GM19023 (cell line): ENCODE data around the gene NR0B1.

Source experiments
- ATAC-seq: cut with Tn5 transposase; IDR thresholded peaks from one replicate; pipeline ENCODE4 v1.9.1; 2021; ENCODE audit warnings: mild to moderate bottlenecking, moderate library complexity; ENCODE audit not compliant: unreplicated experiment

NR0B1 gene

GRCh38 chrX:30275498-30275897 lies 33.7 kb downstream of the NR0B1 start:
- ATAC-seq: no peak

DNA sequence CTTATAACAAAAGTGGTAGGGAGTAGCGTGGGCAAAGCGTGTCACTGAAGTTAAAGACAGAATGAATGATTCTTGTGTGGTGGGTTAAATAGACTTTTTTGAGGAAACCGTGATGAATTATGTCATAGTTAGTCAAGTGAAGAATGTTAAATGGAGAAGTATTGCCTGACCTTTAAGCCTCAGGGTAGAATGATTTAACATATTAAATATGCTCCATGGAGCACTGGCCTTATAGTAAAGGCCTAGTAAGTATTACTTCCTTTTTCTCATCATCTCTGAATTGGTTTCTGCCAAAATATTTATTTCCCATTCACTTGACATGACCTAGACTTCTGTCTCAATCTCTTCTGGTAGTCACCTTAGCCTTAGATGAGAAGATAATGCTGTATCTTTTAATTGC lies 38.6 kb downstream of the NR0B1 start:
- no peak for ATAC-seq

- ATAC-seq: no peak
These were observed 46.4 kb downstream of the NR0B1 start for GRCh38 chrX:30262763-30263162.

- no peak for ATAC-seq
These were observed 48.2 kb downstream of the NR0B1 start for GRCh38 chrX:30261012-30261411.

DNA sequence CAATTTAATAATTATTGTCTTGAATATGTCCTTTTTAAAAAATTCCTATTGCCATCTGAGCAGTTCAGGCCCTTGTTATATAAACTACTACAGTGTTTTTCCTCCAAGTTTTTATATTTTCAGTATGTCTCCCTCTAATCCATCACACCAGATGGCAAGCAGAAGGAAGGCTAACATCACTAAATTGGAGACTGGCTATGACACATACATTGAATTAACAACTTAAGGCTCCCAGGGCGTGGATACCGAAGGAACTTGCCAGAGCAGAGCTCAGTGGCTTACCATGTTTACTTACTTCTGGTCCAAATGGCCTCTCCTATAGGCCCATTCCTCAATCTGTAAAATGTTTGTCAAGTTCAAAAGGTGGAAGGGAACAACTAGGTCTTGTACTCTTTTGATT lies 49.3 kb downstream of the NR0B1 start:
- ATAC-seq: no peak
